ENCODE results near the gene CSHL1. TPM values are rescaled to one million over a fixed set of nuclear protein-coding genes. Genes with fewer than 3 reads are reported as not detected.

CSHL1 gene
- total RNA-seq, 1 experiment from 2014 or later: not detected

DNA sequence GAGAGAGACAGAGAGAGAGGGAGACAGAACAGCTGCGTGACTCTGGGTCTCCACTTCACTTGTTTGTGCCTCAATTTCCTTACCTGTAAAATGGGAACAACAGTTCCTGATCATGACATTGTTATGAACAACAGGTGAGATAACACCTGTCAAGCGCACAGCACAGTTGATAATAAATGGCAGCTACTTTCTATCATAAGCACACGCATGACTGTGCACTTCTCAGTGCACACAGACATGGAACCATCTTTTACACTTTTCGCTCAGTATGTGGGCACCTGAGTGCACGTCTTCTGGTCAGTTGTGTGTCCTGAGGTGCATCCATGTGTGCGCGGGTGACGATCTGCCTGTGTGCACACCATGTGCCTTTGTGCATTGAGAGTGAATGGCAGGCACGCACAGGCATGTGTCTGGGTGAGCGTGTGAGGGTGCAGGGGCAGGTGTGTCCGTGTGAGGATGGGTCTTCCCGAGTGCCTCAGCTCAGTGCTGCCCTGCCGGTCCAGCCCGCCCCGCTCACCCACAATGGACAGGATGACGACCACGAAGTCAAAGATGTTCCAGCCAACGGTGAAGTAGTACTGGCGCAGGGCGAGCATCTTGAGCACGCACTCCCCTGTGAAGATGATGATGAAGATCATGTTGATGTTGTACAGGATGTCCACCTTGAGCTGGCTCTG is 31.4 kb upstream of the CSHL1 start:
- Histone ChIP-seq H4K20me1 (ENCODE audit: insufficient read depth) (no peaks in the 10 kb centered on the region), H3K27ac (no peak overlapping the region), H2AFZ (no peak overlapping the region), H3K4me2 (no peak overlapping the region), H3K36me3 (ENCODE audit: low read depth) (no peaks in the 10 kb centered on the region), H3K4me1 (replicated peaks; ENCODE audit: insufficient read depth) (no peaks in the 10 kb centered on the region), H3K9me2 (ENCODE audit: insufficient read depth) (no peaks in the 10 kb centered on the region), H3K4me3 (no peak overlapping the region), H3K79me2 (ENCODE audit: low read depth) (no peaks in the 10 kb centered on the region), H3F3A (ENCODE audit: insufficient read depth, low read depth) (no peaks in the 10 kb centered on the region), H3K27me3 (ENCODE audit: insufficient read depth, low read depth) (peaks cover 11% of the 10 kb centered on the region), H3K9me3 (ENCODE audit: insufficient read depth, low read depth) (no peaks in the 10 kb centered on the region)
- intact Hi-C loops (cut with micrococcal nuclease; ENCODE audit: unreplicated experiment): no loop called here
- no peak for TF ChIP-seq EZH2 (IDR thresholded peaks at IDR 0.05; ENCODE audit: low read depth)
- TF ChIP-seq, protein P1, sequence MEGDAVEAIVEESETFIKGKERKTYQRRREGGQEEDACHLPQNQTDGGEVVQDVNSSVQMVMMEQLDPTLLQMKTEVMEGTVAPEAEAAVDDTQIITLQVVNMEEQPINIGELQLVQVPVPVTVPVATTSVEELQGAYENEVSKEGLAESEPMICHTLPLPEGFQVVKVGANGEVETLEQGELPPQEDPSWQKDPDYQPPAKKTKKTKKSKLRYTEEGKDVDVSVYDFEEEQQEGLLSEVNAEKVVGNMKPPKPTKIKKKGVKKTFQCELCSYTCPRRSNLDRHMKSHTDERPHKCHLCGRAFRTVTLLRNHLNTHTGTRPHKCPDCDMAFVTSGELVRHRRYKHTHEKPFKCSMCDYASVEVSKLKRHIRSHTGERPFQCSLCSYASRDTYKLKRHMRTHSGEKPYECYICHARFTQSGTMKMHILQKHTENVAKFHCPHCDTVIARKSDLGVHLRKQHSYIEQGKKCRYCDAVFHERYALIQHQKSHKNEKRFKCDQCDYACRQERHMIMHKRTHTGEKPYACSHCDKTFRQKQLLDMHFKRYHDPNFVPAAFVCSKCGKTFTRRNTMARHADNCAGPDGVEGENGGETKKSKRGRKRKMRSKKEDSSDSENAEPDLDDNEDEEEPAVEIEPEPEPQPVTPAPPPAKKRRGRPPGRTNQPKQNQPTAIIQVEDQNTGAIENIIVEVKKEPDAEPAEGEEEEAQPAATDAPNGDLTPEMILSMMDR (conservative IDR thresholded peaks at IDR 0.05): no peak
- BruUV-seq (replicated peaks): no TSS peak
- CTCF ChIA-PET: interaction anchor here (0.6 kb wide), 1 partner anchor 51 kb away, joined by 4 read pairs; no protein-coding TSS in a partner anchor
- POLR2A ChIA-PET (ENCODE audit: unreplicated experiment): no interaction called here
- DNase-seq: no peak

DNA sequence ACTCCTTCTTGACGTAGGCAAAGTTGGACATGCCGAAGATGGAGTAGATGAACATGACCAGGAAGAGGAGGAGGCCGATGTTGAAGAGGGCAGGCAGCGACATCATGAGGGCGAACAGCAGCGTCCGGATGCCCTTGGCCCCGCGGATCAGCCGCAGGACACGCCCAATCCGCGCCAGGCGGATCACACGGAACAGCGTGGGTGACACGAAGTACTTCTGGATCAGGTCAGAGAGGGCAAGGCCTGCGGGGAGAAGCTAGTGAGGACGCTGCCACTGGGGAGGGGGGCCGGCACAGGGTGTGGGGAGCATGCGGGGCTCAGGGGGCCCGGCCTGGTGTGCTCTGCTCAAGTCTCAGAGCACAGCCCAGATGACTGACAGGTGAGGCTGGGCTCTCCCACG is 30.7 kb upstream of the CSHL1 start:
- TF ChIP-seq EZH2 (IDR thresholded peaks at IDR 0.05; ENCODE audit: low read depth): no peak
- TF ChIP-seq, protein P1 (conservative IDR thresholded peaks at IDR 0.05): no peak
- no peak overlapping the region for H3K4me3 ChIP-seq
- H4K20me1 ChIP-seq (ENCODE audit: insufficient read depth): no peaks in the 10 kb centered on the region
- intact Hi-C loops (cut with micrococcal nuclease; ENCODE audit: unreplicated experiment): no loop called here
- no peaks in the 10 kb centered on the region for H3K9me3 ChIP-seq (ENCODE audit: insufficient read depth, low read depth)
- H3K4me1 ChIP-seq (replicated peaks; ENCODE audit: insufficient read depth): no peaks in the 10 kb centered on the region
- no peaks in the 10 kb centered on the region for H3K79me2 ChIP-seq (ENCODE audit: low read depth)
- ChIA-PET CTCF (interaction anchor here (0.6 kb wide), 1 partner anchor 13 kb away, joined by 6 read pairs; no protein-coding TSS in a partner anchor), POLR2A (ENCODE audit: unreplicated experiment) (no interaction called here)
- no peak for DNase-seq
- BruUV-seq (replicated peaks): no TSS peak
- H3K4me2 ChIP-seq: no peak overlapping the region
- H3K27me3 ChIP-seq (ENCODE audit: insufficient read depth, low read depth): peaks cover 11% of the 10 kb centered on the region
- H3K9me2 ChIP-seq (ENCODE audit: insufficient read depth): no peaks in the 10 kb centered on the region
- H3F3A ChIP-seq (ENCODE audit: insufficient read depth, low read depth): no peaks in the 10 kb centered on the region
- H2AFZ ChIP-seq: no peak overlapping the region
- no peak overlapping the region for H3K27ac ChIP-seq
- no peaks in the 10 kb centered on the region for H3K36me3 ChIP-seq (ENCODE audit: low read depth)

DNA sequence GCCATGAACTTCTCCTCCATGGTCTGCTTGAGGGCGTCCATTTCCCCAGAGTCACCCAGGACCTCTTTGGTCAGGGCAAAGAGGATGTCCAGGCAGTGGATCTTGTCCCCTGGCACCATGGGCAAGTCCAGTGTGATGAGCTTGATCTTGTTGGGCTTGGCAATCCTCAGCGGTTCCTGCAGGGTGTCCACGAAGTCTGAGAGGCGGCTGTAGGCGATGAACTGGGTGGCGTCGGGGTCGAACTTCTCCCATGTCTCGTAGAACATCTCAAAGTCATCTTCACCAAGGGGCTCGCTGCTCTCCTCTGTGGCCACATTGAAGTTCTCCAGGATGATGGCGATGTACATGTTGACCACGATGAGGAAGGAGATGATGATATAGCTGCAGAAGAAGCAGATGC is 30.1 kb upstream of the CSHL1 start:
- no peak for DNase-seq
- H3K36me3 ChIP-seq (ENCODE audit: low read depth): no peaks in the 10 kb centered on the region
- H3K4me1 ChIP-seq (replicated peaks; ENCODE audit: insufficient read depth): no peaks in the 10 kb centered on the region
- no peak overlapping the region for H3K4me2 ChIP-seq
- peaks cover 11% of the 10 kb centered on the region for H3K27me3 ChIP-seq (ENCODE audit: insufficient read depth, low read depth)
- no peak overlapping the region for H2AFZ ChIP-seq
- ChIA-PET POLR2A (ENCODE audit: unreplicated experiment) (no interaction called here), CTCF (interaction anchor here (0.6 kb wide), 1 partner anchor 14 kb away, joined by 6 read pairs; no protein-coding TSS in a partner anchor)
- BruUV-seq (replicated peaks): no TSS peak
- TF ChIP-seq, protein P1 (conservative IDR thresholded peaks at IDR 0.05): no peak
- no peak for TF ChIP-seq EZH2 (IDR thresholded peaks at IDR 0.05; ENCODE audit: low read depth)
- no peaks in the 10 kb centered on the region for H3K9me3 ChIP-seq (ENCODE audit: insufficient read depth, low read depth)
- H3K79me2 ChIP-seq (ENCODE audit: low read depth): no peaks in the 10 kb centered on the region
- H3F3A ChIP-seq (ENCODE audit: insufficient read depth, low read depth): no peaks in the 10 kb centered on the region
- intact Hi-C loops (cut with micrococcal nuclease; ENCODE audit: unreplicated experiment): no loop called here
- no peaks in the 10 kb centered on the region for H4K20me1 ChIP-seq (ENCODE audit: insufficient read depth)
- H3K27ac ChIP-seq: no peak overlapping the region
- H3K4me3 ChIP-seq: no peak overlapping the region
- H3K9me2 ChIP-seq (ENCODE audit: insufficient read depth): no peaks in the 10 kb centered on the region
